GDM1 (cell line): Measurements from ENCODE around the gene PTGS2.
A peak's percentile ranks its signal among the peaks of the same experiment; 100 is the strongest.
"Not testable (repeated sequence)": the region's sequence is repeated elsewhere in the genome, so short reads cannot be mapped to it uniquely, and the experiment has no call there.

Source experiments
- DNase-seq: peaks from one replicate; lab custom pipeline; 2025; lab: John Stamatoyannopoulos, UW

Gene PTGS2

DNA sequence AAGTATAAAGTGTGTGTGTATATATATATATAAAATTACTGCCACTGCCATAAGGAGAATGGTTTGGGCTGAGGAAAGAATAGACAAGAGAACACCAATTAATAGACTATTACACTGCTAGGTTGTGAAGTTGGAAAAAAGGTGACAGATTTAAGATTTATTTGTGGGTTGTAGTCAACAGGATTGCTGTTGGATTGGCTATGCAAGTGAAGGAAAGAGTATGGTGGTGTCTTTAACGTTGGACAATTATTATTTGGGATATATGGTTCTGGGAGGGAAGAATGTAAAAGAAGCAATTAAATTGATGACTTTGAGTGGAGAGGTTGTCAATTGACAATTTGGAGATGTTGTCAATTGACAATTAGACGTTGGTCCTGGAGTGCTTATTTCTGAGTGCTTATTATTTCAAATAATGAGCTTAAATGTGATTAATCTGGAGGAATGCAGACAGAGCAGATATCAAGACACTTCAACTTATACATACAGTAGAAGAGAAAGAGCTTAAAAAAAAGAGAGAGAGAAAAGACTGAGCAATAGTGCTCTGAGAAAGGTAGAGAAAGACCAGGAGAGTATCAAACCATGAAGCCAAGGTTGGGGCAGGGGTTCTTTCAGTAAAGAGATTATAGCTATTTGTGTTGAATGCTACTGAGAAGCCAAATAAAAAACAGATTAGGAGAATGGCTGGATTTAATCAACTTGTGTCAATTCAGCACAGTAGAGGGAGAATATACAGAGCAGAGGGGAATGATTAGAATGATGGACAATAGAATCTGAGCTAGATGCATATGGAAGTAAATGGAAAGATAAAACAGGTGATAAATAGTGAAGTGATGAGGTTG is 9.7 kb downstream of the PTGS2 start:
- DNase-seq = no peak

DNA sequence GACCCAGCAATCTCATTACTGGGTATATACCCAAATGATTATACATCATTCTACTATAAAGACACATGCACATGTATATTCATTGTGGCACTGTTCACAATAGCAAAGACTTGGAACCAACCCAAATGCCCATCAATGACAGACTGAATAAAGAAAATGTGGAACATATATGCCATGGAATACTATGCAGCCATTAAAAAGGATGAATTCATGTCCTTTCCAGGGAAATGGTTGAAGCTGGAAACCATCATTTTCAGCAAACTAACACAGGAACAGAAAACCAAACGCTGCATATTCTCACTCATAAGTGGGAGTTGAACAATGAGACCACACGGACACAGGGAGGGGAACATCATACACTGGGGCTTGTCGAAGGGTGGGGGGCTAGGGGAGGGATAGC is 10.4 kb downstream of the PTGS2 start:
- not testable (repeated sequence) for DNase-seq

DNA sequence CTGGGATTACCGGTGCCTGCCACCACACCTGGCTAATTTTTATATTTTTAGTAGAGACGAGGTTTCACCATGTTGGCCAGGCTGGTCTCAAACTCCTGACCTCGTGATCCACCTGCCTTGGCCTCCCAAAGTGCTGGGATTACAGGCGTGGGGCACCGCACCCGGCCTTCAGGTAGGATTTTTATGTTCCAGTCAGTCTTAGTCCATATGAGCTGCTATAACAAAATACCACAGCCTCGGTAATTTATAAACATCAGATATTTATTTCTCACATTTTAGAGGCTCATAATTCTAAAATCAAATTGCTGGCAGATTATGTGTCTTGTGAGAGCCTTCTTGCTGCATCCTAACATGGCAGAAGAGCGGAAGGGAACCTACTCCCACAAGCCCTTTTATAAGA is 16.0 kb downstream of the PTGS2 start:
- not testable (repeated sequence) for DNase-seq

DNA sequence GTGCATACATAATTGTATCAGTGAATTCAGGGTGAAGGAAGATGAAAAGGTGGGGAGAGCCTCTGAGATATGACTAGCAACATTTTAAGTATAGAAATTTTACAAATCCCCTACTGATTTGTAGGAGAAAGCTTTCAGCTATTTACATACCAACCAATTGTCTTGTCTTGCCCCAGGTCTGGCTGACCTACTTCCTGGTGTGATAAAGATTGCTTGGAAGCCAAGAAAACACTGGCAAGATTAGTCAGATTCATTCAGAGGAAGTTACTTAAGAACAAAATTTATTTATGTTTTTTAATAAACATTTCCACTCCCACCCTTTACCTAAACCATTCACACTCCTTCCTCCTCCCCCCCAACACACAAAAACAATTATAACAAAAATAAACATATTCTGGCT is 17.5 kb downstream of the PTGS2 start:
- no peak for DNase-seq

DNA sequence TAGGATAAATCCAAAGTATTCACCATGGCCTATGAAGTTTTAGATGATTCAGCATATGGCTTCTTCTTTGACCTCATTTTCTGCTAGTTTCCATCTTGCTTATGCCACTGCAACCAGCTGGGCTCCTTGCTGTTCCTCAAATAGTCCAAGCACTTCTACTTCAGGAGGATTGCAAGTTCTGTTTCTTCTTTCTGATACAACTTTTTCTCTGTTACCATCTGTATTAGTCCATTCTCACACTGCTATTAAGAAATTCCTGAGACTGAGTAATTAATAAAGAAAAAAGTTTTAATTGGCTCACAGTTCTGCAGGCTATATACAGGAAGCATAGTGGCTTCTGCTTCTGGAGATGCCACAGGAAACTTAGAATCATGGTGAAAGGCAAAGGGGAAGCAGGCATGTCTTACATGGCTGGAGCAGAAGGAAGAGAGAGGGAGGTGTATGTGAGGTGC is 20.3 kb downstream of the PTGS2 start:
- no peak for DNase-seq

DNA sequence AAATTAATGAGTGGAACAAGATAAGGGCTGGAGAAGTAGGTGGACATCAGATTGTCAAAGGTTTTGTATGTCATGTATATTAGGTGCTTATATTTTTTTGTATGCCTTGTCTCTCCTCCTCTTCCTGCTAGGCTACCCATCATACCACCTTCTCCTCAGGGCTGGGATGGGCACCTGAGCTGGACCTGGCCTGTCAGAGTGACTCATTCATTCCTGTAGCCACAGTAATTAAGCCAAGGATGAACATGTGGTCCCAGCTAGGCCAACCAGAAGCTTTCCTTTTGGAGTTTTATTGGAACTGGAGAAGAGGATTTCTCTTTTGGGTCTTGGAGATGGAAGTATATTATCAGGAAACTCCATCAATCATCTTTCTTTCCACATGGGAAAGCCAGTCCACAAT is 21.2 kb downstream of the PTGS2 start:
- DNase-seq = no peak

DNA sequence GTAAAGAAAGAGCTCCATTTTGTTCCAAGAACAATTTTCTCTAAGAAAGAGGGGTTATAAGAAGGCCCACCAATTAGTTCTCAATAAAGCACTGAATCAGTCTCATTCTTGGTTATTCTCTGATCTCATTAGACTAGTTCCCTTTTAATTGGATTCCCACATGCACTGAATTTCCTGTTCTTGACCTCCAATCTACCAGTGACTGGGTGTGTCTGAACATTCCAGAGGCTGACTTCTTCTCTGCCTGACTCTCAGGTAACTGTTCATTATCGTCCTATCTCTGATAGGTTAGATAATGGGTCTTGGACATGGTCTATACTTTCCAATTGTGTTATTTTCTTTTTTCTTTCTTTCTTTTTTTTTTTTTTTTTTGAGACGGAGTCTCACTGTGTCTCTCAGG is 22.7 kb downstream of the PTGS2 start:
- no peak for DNase-seq

DNA sequence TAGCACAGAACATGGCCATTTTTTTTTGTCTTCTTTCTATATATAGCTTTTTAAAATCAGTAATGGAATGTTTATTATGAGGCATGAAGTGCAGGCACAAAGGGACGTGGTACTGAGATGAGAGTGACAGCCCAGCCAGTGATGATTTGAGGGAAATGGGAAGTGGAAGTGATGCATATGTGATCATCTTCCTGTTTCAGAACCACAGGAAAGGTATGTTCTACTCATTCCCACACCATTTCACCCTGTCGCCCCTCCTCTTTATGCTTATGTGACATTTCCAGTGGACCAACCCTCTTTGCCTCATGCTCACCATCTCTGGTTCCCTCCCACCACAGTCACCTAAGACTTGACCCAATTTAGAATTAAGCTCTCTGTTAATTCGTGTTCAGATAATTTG is 24.3 kb downstream of the PTGS2 start:
- peak; percentile 57 for DNase-seq

DNA sequence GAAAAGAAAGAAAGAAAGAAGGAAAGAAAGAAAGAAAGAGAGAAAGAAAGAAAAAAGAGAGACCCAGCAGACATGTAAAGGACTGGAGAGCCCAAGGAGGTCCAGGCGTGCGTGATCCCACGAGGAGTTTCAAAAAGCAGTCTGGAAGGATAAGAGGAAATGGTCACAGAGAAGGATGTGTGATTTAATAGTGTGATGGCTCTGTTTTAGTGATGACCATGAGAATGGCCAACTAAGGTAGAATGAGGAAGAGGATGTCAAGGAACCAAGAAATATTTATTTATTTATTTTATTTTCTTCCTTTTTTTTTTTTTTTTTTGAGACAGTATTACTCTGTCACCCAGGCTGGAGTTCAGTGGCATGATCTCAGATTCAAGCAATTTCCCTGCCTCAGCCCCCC is 25.5 kb downstream of the PTGS2 start:
- no peak for DNase-seq

DNA sequence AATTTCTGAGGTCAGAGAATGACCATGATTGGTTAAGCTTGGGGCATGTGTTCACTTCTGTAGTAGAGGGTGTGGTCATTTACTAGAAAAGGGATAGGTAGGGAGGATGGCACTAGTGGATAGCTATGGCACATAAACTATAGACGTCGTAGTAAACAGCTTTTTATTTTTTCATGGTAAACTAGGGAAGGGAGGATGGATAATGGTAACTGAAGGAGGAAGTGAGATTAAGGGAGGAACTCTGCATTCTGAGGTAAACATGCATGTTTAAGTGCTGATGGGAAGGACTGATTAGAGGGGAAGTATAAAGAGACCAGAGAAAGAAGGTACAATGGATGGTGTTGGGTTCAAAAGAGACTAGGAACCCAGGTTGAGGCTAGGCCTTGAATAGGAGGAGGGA is 26.9 kb downstream of the PTGS2 start:
- no peak for DNase-seq

DNA sequence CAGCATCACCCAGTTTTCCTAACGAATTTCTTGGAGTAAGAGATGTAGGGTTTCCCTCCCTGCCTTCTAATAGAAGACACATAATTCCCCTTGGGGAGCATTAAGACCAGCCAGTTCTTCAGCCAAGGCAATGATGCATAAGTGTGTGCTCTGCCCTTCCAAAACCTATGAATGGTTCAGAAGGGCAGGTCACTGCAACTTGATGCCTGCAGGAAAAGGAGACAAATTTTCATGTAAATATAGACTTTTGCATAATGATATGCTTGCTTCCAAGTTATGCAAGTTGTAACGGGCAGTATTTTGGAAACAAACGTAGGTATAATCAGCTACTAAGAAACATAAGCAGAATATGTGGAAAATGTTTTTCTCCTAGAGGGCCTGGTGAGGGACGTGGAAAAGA is 31.6 kb downstream of the PTGS2 start:
- DNase-seq = no peak

DNA sequence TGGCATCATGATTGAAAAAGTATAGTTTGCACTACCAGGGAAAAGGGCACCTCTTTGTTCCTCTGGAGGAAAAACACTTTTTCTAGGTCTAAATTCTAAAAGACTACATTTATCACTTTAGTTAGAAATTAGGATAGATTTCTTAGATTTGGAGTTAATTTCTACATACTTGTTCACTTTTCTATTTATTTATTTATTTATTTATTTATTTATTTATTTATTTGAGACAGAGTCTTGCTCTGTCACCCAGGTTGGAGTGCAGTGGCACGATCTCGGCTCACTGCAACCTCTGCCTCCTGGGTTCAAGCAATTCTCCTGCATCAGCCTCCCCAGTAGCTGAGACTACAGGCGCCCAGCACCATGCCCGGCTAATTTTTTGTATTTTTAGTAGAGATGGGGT is 32.2 kb downstream of the PTGS2 start:
- not testable (repeated sequence) for DNase-seq

DNA sequence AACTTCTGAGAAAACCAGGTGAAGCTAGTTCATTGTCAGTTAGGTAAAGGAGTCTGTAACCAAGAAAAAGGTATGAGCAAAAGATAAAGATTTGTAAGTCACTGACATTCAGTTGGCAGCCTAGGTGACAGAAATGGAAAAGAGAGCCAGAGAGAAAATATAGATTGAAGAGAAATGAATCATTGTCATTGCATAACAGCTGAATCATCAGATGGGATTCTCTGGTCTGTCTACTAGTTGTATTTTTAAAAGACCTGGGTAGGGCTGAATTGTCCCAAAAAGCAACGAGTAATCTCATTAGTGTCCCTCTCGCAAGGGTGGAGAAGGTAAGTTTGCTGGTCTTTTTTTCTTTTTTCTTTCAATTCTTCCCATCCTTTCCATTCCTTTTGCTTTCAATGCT is 36.6 kb downstream of the PTGS2 start:
- DNase-seq = no peak

DNA sequence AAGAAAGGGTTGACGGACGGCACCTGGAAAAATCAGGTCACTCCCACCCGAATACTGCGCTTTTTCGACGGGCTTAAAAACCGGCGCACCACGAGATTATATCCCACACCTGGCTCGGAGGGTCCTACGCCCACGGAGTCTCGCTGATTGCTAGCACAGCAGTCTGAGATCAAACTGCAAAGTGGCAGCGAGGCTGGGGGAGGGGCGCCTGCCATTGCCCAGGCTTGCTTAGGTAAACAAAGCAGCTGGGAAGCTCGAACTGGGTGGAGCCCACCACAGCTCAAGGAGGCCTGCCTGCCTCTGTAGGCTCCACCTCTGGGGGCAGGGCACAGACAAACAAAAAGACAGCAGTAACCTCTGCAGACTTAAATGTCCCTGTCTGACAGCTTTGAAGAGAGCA is 42.7 kb downstream of the PTGS2 start:
- not testable (repeated sequence) for DNase-seq

DNA sequence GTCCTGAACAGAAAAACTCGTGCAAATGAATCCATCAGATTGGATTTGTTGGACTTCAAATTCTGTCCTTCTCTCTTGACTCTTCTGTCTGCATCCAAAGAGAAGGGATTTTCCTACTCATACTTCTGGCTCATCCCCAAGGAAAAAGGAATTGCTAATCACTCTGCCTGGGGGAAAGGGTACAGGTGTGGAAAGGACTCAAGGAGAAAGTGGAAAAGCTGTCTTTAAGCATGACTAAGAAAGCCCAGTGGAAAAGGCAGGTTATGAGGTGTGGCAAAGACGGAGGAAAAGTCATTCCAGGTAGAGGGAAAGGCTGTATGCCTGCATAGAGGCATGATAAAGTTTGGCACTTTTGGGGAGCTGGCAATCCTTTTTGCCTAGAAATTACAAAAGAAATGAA is 43.4 kb downstream of the PTGS2 start:
- DNase-seq = no peak

DNA sequence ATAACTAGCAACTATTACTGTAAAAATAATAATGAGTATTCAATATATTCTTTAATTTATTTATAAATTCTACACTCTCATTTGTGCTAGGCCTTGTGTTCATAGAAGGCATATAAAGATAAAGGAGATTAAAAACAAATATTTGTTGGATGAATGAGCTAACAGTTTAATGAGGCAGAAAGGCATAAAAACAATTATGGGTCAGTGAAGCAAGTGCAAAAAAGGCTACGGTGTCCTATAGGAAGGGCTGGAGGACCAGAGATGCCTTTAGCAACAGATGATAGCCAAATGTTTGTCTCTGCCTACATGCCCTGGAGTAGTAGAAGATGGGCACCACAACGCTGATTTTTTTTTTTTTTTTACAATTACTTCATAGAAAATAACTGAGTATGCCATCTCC is 45.7 kb downstream of the PTGS2 start:
- DNase-seq = no peak

DNA sequence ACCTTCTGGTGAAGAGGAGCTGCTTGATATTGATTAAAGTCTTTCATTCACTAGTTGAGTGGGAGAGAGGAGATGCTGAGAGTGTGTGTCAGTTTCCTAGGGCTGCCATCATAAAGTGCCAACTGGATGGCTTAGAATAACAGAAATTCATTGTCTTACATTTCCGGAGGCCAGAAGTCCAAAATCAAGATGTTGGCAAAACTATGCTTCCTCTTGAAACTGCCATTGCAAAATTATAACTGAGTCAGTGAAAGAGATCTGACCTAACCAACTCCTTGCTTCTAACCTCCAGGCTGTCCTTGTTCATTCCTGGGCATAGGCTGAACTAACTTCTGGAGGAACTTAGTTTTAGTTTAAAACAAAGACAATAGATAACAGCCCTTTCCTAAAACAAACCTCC is 47.1 kb downstream of the PTGS2 start:
- DNase-seq = no peak

DNA sequence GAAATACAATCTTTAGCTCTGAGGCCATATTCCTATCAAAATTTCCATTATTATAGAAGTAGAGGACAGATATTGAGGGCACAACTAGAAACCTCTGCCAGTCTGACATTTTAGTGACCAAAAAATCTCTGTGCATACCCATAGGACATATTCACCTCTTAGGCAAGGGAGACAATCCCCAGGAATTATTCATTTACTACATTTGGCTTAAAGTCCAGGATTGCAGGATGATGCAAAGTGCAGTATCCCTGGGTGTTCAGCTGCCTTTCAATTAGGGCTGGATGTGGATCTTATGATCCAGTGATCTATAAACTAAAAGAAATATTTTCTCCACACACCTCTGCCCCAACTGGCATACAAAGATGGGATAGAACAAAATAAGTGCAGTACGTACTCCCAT is 50.9 kb downstream of the PTGS2 start:
- no peak for DNase-seq

DNA sequence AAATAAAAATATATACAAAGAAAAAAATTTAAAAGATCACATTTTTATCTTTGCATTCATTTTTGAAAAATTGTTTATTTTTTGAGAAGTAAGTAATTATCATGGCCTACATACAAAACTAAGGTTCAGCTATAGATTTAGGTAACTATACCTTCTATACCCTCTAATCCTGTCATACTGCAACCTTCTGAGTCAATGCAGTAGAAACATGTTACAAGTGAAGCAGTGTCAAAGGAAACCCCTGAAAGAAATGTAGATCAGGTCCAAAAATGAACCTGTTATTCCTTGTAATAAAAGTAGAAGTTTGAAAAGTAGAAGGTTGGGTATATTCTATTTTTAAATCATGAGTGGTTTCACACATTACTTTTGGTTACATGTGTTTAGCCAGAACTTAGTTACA is 51.3 kb downstream of the PTGS2 start:
- no peak for DNase-seq

DNA sequence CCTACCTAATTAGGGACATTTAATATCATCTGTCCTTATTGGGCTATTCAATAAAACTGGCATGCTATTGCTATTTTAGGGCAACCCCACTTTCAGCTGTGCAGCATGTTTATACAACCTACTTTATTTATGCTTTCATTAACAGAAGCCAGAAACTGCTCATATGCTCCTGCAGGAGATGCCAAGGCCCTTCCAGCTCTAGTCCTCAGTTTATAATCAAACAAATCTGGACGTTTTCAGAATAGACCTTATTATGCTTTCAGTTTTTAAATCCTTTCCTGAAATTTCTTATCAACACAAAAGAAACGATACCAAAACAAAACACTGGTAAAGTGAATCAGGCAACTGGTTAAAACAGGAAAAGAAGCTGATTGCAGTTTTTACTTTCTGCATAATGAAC is 53.2 kb downstream of the PTGS2 start:
- no peak for DNase-seq

DNA sequence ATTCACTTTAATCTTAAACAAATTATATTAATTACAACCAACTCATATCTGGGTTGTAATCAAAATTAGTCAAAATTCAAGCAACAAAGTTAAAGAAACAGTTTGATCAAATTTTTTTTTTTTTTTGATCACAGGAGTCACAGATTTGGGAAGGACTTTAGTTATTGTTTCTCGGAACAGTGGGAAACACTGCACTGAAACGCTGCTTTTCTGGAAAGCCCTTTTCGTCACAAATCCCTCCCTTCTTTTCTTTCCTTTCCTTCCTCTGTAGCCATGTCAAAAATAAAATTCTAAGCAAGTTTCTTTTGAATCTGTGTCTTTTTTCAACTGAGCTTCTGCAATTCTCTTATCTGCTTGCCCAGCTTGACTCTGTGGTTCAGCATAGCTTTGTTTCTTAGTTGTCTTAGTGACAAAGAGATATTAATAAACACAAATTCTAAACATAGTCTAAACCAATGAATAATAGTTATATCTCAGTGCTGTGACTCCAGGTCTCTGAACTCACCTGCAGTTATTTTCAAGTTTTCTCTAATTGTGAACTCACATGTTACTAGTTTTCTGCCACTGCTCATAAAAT is 53.8 kb downstream of the PTGS2 start:
- peak; percentile 24 for DNase-seq

DNA sequence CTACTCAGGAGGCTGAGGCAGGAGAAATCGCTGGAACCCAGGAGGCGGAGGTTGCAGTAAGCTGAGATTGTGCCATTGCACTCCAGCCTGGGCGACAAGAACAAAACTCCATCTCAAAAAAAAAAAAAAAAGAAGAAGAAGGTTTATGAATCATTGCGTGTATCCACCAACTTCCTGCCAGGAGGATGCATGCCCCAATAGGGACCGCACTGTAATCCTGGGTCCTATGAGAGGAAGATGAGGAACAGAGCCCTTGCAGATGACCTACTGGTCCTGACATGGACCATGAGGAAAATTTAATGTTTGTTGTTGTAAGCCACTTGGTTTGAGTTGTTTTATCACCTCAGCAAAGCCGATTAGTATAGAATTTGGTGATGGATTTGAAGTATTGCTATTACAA is 56.7 kb downstream of the PTGS2 start:
- DNase-seq = no peak
